Aorta (tissue), 5 donors: ENCODE data around the gene HIGD2A. TPM values are rescaled to one million over a fixed set of nuclear protein-coding genes. Genes with fewer than 3 reads are reported as not detected.

Experiments used
- ATAC-seq: fragments of 200-7000 bp; cut with Tn5 transposase; one replicate; pipeline ENCODE4 v1.9.1; 2022; ENCODE audit warnings: moderate library complexity; ENCODE audit not compliant: low FRiP score
- DNase-seq, 2 donors: peaks; one replicate each; pipeline ENCODE4 v3.0.0-alpha.2; 2020
- H3K27ac ChIP-seq, 2 donors: one replicate each; pipeline ENCODE4 v1.5.1; 2013; ENCODE audit warnings: low read length in 2 of 2, mild to moderate bottlenecking in 2 of 2, moderate library complexity in 2 of 2, control low read depth in 1 of 2, inconsistent platforms in 1 of 2, low read depth in 1 of 2
- H3K27me3 ChIP-seq, 2 donors: one replicate each; pipeline ENCODE4 v1.6.1; 2013; ENCODE audit warnings: control low read depth in 1 of 2, low read length in 1 of 2, mild to moderate bottlenecking in 1 of 2, moderate library complexity in 1 of 2; ENCODE audit not compliant: insufficient read depth in 2 of 2, control insufficient read depth in 1 of 2
- H3K36me3 ChIP-seq, 2 donors: one replicate each; pipeline ENCODE4 v1.6.1; 2013; ENCODE audit warnings: control low read depth in 1 of 2, low read length in 1 of 2, mild to moderate bottlenecking in 1 of 2; ENCODE audit not compliant: insufficient read depth in 2 of 2, control insufficient read depth in 1 of 2
- H3K4me1 ChIP-seq, 2 donors: one replicate each; pipeline ENCODE4 v1.6.1; 2013; ENCODE audit warnings: low read length in 2 of 2, control low read depth in 1 of 2, mild to moderate bottlenecking in 1 of 2, moderate library complexity in 1 of 2; ENCODE audit not compliant: insufficient read depth in 2 of 2, control insufficient read depth in 1 of 2
- H3K4me3 ChIP-seq, 2 donors: one replicate each; pipeline ENCODE4 v1.5.1; 2013; ENCODE audit warnings: low read length in 2 of 2, control low read depth in 1 of 2, mild to moderate bottlenecking in 1 of 2
- H3K9me3 ChIP-seq: one replicate; pipeline ENCODE4 v1.6.1; 2013; ENCODE audit warnings: mild to moderate bottlenecking, low read length; ENCODE audit not compliant: control insufficient read depth
- WGBS, 2 donors: extraction: QIAGEN DNeasy Blood & Tissue Kit; methylation state at CpG; one replicate each; pipeline ENCODE4 v1.1.7; 2013; 5-methylcytosine and 5-hydroxymethylcytosine counted together
- intact Hi-C, 2 donors: fragments of 100-400 bp; cut with DNase I; formaldehyde crosslinking; loops; one replicate each; pipeline versions ENCODE4 v1.14.2 to v1.15.0; 2022
- polyA plus RNA-seq, 2 donors: library from polyadenylated mRNA; stranded (reverse); fragments of 200-250 nt; gene quantifications; one replicate each; pipeline ENCODE4 v1.2.3, GENCODE V29; 2013
- total RNA-seq, 2 donors: library from RNA; stranded (reverse); fragmentation: NEBNext Ultra II Directional; extraction: Animal tissue kit (Norgen Biotek cat#: 25700); gene quantifications; one replicate each; pipeline ENCODE4 v1.2.1, GENCODE V29; 2021
- donor health status: healthy with polysubstance abuse.
- donor health status: Bipolar disorder and iron deficiency.
- donor health status: DM: no; HTN: no; CAD: no.
- donor health status: DM: no; HTN: no; CAD: no.
- donor health status: DM: yes; HTN: yes; CAD: no.

HIGD2A gene
- total and polyA plus RNA-seq, 4 donors: 46.8 to 75.5 (median 65.1) TPM

DNA sequence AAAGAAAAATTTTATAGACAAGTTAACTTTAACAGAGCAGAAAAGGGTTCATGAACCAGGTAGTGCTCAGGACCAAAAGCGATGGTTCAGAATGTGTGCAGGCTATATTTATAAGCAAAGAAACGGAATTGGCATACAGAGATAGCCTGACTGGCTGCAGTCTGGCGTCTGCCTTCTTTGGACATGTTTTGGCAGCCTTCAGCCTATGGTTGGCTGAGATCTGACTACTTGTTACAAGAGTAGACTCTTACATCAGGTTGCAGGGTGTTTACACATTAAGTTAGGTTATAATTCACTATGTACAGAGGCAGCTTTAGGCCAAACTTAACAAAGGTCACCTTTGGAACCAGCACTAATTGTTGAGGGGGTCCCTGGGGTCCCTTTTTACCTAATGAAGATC is 7.1 kb upstream of the HIGD2A start:
- DNase-seq (peak; percentile 70 to 71), ATAC-seq (peak; percentile 77)
- H3K9me3 ChIP-seq: no peaks in the 10 kb centered on the region
- no peaks in the 10 kb centered on the region for H3K4me1 ChIP-seq
- WGBS, 2 donors: 2 to 6% methylated on average over 3 of the region's 3 CpGs
- no peaks in the 10 kb centered on the region for H3K27me3 ChIP-seq
- H3K27ac ChIP-seq: peak overlapping the region; percentile 31 to 92
- peaks cover 0 to 3% of the 10 kb centered on the region in 2 donors for H3K36me3 ChIP-seq
- intact Hi-C loops: loop anchor here in 1 of 2 donors (10.0 kb wide), 1 partner anchor 153 kb away; the partner anchor contains the start of gene RNF44
- H3K4me3 ChIP-seq: no peak overlapping the region

DNA sequence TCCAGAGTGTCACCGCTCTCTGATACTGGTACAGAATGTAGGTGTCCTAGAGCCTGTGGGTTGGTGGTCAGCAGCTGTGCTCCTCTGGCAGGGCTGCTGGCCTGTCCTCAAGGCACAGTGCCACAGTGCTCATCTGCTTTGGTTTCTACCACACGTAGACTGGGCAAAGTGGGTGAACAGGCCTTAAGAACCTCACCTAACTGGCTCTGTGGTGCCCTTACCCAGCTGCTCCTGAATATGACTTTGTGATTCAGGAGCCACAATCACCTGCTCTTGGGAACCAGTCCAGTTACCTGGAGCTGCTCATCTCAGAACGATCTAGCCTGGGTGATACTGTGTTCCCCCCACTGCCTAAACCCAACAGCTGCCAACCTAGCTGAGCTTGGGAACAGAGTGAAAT is 6.6 kb upstream of the HIGD2A start:
- H3K27ac ChIP-seq: peak overlapping the region; percentile 31 to 92
- DNase-seq: peak in 1 of 2 donors; percentile 26
- H3K9me3 ChIP-seq: no peaks in the 10 kb centered on the region
- H3K27me3 ChIP-seq: no peaks in the 10 kb centered on the region
- H3K36me3 ChIP-seq: peaks cover 0 to 3% of the 10 kb centered on the region in 2 donors
- H3K4me3 ChIP-seq: no peak overlapping the region
- intact Hi-C loops: loop anchor here in 1 of 2 donors (10.0 kb wide), 1 partner anchor 153 kb away; the partner anchor contains the start of gene RNF44
- ATAC-seq: no peak
- H3K4me1 ChIP-seq: no peaks in the 10 kb centered on the region
- WGBS, 2 donors: 45 to 53% methylated on average over 3 of the region's 3 CpGs

DNA sequence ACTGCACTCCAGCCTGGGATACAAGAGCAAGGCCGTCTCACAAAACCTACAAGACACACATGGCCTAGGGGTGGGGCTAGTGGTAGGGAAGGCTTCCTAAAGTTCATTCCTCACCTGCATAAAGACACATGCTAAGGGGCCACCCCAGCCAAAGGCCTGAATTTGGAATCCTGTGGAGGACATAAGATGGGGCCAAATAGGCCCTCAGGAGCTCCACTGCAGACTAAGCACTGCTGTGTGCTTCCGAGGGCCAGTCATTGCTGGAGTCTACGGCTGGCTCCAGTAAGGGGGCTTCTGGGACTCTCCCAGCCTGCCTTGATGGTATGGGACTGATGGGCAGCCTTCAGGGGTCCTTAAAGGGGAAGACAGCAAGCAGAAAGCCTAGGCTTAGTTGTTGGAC is 5.8 kb upstream of the HIGD2A start:
- H3K27me3 ChIP-seq: no peaks in the 10 kb centered on the region
- H3K27ac ChIP-seq: no peak overlapping the region
- no peak overlapping the region for H3K4me3 ChIP-seq
- 88 to 92% methylated on average over 3 of the region's 3 CpGs for WGBS, 2 donors
- DNase-seq (peak in 1 of 2 donors; percentile 17), ATAC-seq (no peak)
- no peaks in the 10 kb centered on the region for H3K9me3 ChIP-seq
- H3K4me1 ChIP-seq: peaks cover 0 to 3% of the 10 kb centered on the region in 2 donors
- intact Hi-C loops: loop anchor here in 1 of 2 donors (10.0 kb wide), 1 partner anchor 152 kb away; the partner anchor contains the start of gene RNF44
- peaks cover 0 to 3% of the 10 kb centered on the region in 2 donors for H3K36me3 ChIP-seq

DNA sequence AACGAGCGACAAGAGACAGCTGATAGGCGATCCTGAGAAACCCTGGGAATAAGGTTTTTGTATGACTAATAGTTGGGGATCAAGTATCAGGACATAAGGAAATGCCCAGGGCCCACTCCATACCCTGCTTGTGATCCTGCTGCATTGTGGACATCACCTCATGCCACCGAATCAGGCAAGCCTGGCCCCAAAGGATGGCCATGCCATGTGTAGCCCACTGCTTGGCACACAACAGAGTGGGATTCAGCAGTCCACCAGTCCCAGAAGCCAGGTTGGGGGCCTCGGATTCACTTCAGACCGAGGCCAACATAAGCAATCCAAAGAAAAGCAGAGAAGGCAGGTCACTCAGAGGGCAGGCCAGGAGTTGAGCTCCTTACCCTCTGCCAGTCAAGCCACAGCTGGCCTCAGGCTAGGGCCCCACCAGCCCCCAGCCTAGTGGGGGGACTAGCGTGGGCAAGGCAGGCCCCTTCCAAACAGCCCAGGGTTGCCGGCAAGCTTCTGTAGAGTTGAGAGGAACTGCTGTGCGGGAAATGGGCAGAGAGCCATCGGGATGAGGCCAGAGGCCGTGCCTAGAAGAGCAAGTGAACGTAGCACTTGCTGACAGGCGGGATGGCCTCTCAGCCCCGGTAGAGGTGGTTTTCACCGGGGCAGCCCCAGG is 5.2 kb upstream of the HIGD2A start:
- H3K4me1 ChIP-seq: peaks cover 0 to 3% of the 10 kb centered on the region in 2 donors
- intact Hi-C loops: loop anchor here in 1 of 2 donors (10.0 kb wide), 1 partner anchor 151 kb away; the partner anchor contains the start of gene RNF44
- peak in 1 of 2 donors; percentile 69 for DNase-seq
- H3K27ac ChIP-seq: no peak overlapping the region
- no peak overlapping the region for H3K4me3 ChIP-seq
- H3K36me3 ChIP-seq: peaks cover 0 to 3% of the 10 kb centered on the region in 2 donors
- H3K9me3 ChIP-seq: no peaks in the 10 kb centered on the region
- no peak for ATAC-seq
- no peaks in the 10 kb centered on the region for H3K27me3 ChIP-seq
- 83 to 86% methylated on average over 15 of the region's 15 CpGs for WGBS, 2 donors

DNA sequence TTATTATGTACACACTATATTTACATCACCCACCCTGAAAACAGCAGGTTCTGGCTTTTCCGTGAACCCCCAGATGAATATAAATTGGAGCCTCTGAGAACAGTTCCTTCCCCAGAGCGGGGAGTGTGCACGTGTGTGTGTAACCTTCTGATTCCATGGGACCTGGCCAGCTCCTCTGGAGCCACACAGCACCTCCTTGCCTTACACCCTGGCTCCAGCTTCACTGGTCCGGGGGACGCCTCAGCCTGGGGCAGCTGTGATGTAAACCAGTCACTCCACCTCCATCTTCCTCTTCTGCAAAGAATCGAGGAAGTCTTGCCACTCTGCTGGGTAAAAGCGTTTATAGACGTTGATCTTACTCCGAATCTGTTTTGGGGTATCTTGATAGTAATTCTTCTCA is 4.6 kb upstream of the HIGD2A start:
- peaks cover 0 to 3% of the 10 kb centered on the region in 2 donors for H3K4me1 ChIP-seq
- WGBS, 2 donors: 82 to 87% methylated on average over 9 of the region's 9 CpGs
- ATAC-seq: no peak
- DNase-seq: peak in 1 of 2 donors; percentile 45
- H3K27ac ChIP-seq: no peak overlapping the region
- no peaks in the 10 kb centered on the region for H3K27me3 ChIP-seq
- H3K4me3 ChIP-seq: no peak overlapping the region
- no peaks in the 10 kb centered on the region for H3K9me3 ChIP-seq
- intact Hi-C loops: loop anchor here in 1 of 2 donors (10.0 kb wide), 1 partner anchor 151 kb away; the partner anchor contains the start of gene RNF44
- H3K36me3 ChIP-seq: peaks cover 0 to 3% of the 10 kb centered on the region in 2 donors

DNA sequence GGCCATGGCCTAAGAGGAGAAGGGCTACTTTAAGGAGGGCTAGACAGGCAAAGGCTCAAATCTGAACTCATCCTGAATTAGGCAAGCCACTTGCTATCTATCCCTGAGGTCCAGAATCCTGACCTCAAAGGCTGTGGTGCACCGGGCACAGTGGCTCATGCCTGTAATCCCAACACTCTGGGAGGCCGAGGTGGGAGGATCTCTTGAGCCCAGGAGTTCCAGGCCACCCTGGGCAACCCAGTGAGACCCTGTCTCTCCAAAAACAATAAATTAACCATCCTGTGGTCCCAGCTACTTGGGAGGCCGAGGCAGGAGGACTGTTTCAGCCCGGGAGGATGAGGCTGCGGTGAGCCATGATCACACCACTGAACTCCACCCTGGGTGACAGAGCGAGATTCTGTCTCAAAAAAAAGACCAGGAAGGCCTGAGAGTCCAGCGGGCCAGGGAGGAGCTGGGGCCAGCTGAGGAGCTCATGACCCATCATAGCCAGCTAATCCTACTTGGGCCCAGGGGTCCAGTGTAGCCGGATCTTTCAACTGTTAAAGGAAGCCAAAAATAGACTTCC is 4.1 kb upstream of the HIGD2A start:
- intact Hi-C loops: loop anchor here in 1 of 2 donors (10.0 kb wide), 1 partner anchor 150 kb away; the partner anchor contains the start of gene RNF44
- ATAC-seq: no peak
- H3K27ac ChIP-seq: no peak overlapping the region
- H3K9me3 ChIP-seq: no peaks in the 10 kb centered on the region
- H3K27me3 ChIP-seq: no peaks in the 10 kb centered on the region
- 89 to 90% methylated on average over 8 of the region's 8 CpGs for WGBS, 2 donors
- peaks cover 0 to 3% of the 10 kb centered on the region in 2 donors for H3K36me3 ChIP-seq
- H3K4me3 ChIP-seq: no peak overlapping the region
- H3K4me1 ChIP-seq: peaks cover 0 to 3% of the 10 kb centered on the region in 2 donors
- peak in 1 of 2 donors; percentile 63 for DNase-seq

DNA sequence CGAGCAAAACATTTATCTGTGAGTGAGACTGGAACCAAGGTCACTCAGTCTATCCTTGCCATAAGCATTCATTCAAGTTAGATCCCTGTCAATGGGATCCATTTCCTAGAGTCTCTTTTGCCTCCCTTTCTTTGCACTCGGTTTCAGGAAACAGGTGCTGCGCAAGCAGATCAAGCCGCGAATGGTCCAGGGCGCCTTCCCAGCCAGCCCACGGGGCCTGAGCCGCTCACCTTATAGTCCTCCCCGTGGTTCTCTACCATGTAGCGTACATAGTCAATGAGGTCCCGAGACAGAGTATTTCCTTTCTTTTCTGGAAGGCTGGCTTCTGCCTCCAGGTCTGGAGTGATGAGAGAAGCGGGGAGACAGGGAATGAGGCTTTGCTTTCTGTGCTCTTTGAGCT is 3.6 kb upstream of the HIGD2A start:
- peaks cover 0 to 3% of the 10 kb centered on the region in 2 donors for H3K4me1 ChIP-seq
- 89 to 92% methylated on average over 12 of the region's 12 CpGs for WGBS, 2 donors
- H3K4me3 ChIP-seq: no peak overlapping the region
- no peak for ATAC-seq
- no peaks in the 10 kb centered on the region for H3K27me3 ChIP-seq
- H3K36me3 ChIP-seq: peaks cover 0 to 3% of the 10 kb centered on the region in 2 donors
- no peaks in the 10 kb centered on the region for H3K9me3 ChIP-seq
- H3K27ac ChIP-seq: no peak overlapping the region
- DNase-seq: peak in 1 of 2 donors; percentile 34
- intact Hi-C loops: loop anchor here (5.0 to 10.0 kb wide), 2 partner anchors 150 to 157 kb away; partner anchors contain the start of gene RNF44 (in 1 of the 2)

DNA sequence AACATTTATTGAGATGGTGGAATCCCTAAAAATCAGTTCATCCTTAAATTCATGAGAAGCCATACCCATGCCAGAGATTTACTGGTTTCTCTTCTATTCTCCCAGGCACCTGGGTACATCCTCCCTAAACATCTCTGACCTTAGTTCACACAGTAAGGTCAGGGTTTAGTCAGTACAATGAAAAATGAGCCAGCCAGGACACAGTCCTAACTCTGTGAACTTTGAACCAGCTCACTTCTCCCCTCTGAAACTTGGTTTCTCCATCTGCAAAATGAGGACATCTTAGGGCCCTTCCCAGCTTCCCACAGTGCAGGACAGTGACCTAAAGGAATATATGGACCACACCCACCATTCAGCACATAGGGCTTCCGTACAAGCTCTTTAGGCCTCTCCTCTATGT is 2.1 kb upstream of the HIGD2A start:
- ATAC-seq: no peak
- intact Hi-C loops: loop anchor here (5.0 to 10.0 kb wide), 2 partner anchors 148 to 156 kb away; partner anchors contain the start of gene RNF44 (in 1 of the 2)
- peaks cover 0 to 3% of the 10 kb centered on the region in 2 donors for H3K36me3 ChIP-seq
- H3K27ac ChIP-seq: no peak overlapping the region
- no peaks in the 10 kb centered on the region for H3K27me3 ChIP-seq
- DNase-seq: peak in 1 of 2 donors; percentile 6
- no peaks in the 10 kb centered on the region for H3K9me3 ChIP-seq
- no peak overlapping the region for H3K4me3 ChIP-seq
- WGBS, 2 donors: 71 to 85% methylated on average over 1 of the region's 1 CpG
- H3K4me1 ChIP-seq: peaks cover 0 to 3% of the 10 kb centered on the region in 2 donors
